Stimulated activated CD4-positive, alpha-beta T cell treated with anti-CD3 and anti-CD28 coated beads, Interleukin-1b, Interleukin-23, amount 100 ng/mL, for 48 hours (primary cell): ENCODE results near the gene PSME1.

Experiments used
- DNase-seq: peaks from one replicate; pipeline ENCODE4 v3.0.0-alpha.2; 2020

PSME1 gene

DNA sequence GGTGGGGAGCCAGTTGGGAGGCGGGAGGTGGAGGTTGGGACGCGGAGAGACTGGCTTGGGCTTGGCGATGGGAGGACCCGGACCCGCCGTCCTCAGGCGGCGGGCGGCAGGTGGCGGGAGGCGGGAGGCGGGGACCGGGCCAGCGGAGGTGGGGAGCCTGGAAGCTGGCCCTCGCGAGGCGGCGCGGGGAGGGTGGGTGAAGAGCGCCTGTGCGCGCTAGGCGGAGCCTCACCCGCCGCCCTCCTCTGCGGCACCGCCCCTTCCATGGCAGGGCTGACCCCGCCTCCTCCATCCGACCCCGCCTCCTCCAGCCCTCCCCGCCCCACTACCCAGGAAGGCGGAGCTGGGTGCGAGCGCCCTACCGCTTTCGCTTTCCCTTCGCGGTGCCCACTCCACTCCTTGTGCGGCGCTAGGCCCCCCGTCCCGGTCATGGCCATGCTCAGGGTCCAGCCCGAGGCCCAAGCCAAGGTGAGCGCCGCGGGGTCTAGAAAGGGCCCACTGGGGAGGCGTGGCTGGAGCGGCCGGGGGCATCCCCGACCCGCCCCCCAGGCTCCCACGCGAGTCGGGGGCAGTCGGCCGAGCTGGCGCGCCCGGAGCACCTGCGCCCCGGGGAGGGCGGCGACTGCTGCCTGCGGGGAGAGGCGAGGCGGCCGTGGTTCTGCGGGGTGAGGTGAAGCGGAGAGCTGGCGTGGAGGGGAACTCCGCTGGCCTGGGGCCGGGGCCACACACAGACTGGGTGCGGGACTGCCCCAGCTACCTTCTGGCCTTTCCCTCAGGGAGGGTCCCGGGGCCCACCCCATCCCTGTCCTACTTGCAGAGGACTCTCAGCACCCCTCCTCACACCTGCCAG, at the start of gene PSME1:
Gene PSME1, plus strand, starts transcription at position 361 of the 850 bp plus-strand sequence. Its CDS starts 69 bp downstream, at position 430.
- DNase-seq: peak; percentile 94

GRCh38 chr14:24087004-24087403, 49.0 kb upstream of the PSME1 start:
- no peak for DNase-seq

DNA sequence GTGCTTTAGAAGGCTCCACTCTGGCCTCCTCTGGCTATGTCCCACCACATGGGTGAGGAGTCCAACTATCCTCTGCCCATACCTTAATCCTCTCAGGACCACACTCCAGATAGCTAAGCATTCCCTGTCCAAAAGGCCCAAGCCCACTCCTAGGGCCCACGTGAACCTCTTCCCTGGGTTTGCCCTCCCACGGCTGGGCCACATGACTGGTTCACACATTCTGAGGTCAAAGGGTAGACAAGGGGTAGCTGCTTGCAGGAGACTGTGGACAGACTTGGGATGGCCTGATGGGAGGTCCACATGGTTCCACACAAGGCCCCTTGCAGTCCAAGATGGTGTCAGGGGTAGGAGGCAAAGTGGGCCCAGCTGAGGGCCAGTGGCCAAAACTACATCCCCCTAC, 47.9 kb upstream of the PSME1 start:
- no peak for DNase-seq

DNA sequence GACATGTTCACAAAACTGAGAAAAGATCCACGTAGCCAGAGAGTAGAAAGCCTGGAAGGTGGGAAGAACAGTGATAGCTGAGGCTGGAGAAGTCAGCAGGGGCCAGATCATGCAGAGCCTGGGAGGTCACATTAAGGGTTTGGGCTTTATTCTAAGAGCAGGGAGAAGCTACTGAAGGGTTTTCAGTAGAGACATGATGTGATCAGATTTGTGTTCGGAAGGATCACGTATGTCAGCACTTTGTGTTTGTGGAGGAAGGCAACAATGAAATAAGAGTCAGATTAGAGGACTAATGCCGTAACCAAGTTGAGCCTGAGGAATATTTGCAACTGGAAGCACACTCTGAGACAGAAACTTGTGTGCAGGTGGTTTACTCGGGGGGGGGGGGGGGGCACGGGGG, 46.1 kb upstream of the PSME1 start:
- no peak for DNase-seq

GRCh38 chr14:24092110-24092504, 43.9 kb upstream of the PSME1 start:
- DNase-seq: no peak

DNA sequence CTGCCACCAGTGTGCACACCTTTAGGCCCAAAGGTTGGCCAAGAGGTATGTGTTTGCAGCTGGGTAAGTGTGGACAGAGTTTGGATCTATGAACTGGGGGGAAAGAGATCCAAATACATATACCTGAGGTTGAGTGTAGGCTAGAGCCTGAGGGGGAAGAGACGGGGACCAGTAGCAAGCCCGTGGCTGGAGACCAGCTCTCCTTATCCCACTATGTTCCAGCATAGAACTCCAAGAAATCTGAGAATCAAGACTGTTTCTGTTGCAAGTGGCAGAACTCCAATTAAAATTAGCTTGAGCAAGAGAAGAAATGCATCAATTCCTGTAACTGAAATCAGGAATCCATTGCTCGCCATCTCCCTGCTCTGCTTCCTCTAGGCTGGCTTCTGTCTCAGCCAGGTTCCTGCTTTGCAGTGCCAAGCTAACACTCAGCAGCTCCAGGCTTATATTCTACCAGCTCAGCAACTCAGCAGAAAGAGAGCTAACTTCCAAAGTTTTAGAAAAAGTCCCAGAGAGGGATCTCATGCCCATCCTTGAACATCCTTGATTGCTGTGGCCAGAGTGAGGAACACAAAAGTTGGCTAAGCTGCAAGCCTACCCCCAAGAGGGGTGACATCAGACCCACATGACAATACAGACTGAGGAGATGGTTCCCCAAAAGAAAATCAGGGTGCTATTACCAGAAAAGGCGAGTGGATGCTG, 43.3 kb upstream of the PSME1 start:
- no peak for DNase-seq

DNA sequence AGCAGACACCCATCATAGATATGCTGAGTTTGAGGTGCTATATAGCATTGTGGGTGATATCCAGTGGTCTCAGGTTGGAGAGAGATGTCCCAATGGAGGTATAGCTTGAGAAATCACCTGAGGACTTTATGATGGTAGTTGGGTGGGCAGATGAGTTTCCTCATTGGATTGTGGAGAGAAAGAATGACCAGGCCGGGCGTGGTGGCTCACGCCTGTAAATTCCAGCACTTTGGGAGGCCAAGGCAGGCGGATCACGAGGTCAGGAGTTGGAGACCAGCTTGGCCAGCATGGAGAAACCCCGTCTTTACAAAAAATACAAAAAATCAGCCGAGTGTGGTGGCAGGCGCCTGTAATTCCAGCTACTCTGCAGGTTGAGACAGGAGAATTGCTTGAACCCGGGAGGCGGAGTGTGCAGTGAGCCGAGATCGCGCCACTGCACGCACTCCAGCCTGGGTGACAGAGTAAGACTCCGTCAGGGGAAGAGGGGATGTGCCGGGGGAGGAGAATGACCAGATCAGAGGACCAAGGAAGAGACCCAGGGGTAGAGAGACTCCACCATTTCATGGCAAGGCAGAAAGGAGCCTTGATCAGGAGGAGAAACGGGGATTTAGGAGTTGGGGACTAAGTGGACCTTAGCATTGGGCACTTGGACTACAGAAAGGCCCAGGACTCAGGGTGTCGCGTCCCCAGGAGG, 42.6 kb upstream of the PSME1 start:
- no peak for DNase-seq

DNA sequence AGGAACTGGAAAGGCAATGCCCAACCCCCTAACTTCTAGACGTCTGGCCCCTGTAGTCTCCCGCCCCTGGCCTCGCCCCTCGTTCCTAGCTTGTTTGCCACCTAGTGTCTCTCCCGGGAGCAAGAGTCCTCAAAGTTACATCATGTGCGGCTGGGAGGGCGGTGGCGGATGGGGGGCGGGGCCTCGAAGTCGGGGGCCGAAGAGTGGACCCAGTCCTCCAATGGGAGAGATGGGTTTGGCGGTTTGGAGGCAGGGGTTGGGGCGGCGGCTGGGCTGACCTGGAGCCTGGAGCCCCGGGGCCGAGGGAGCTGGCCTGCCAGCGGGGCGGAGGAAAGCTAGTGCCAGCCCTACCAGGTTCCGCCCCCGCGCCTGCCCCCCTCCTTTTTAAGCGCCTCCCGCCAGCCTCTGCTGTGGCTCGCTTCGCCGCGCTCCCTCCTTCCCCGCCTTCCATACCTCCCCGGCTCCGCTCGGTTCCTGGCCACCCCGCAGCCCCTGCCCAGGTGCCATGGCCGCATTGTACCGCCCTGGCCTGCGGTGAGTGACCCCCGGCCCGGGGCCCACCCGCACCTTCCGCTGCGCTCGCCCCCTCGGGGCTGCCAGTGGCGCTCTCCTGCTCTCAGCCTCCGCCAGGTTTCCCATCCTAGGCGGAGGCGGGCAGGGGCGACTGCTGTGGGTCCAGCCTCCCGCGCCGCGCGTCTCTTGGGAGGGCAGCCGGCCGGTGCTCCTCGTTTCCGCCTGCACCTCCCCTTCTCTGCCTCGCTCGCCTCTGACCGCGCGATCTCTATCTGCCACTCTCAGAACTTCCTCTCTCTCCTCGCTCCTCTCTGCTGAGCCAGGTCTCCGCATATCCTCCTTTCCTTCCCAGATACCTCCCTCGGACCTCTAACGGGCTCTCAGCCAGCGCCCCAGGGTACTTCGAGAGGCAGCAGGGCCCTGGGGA, 41.8 kb upstream of the PSME1 start, which contains the start of gene PCK2:
Gene PCK2, plus strand, starts transcription at position 411 of the 940 bp plus-strand sequence. Its CDS starts 95 bp downstream, at position 506.
- DNase-seq: peak; percentile 92

GRCh38 chr14:24094841-24095270, 41.1 kb upstream of the PSME1 start:
- no peak for DNase-seq

DNA sequence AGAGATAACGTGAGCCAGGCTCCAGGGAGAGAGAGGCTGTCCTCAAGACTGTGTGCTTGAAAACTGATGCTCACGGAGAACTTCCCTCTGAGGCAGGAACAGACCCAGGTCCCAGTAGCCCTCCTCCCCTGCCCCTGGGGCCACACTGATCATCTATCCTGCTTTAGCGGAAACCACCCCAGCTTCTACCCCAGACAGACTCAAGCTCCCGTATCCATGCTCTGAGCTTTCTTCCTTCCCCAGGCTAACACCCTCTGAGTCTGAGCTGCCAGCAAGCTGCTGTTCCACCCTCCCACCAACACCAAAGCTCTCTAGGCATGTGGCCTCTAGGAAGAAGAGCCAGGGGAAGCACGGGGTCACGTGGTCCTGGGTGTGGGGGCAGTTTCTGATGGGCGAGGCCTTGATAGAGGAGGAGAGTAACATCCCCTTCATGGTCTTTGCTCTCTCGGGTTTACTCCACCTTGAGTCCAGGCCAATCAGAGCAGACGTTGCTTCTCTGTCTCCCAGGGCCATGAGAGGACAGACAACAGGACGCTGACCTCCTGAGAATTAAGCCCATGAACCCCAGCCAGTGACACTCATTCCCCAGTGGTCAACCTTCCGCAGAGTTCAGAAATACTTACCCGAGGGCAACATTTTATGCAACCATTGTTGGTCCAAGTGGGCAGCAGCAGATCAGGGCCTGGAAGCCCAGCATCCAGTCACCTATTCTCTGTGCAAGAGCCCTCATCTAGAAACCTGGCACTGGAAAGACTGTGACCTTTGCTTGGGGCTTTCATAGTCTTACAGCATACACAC, 40.5 kb upstream of the PSME1 start:
- DNase-seq: peak; percentile 72

GRCh38 chr14:24096545-24097181, 39.3 kb upstream of the PSME1 start:
- no peak for DNase-seq

GRCh38 chr14:24098229-24098926, 37.6 kb upstream of the PSME1 start:
- DNase-seq: no peak

DNA sequence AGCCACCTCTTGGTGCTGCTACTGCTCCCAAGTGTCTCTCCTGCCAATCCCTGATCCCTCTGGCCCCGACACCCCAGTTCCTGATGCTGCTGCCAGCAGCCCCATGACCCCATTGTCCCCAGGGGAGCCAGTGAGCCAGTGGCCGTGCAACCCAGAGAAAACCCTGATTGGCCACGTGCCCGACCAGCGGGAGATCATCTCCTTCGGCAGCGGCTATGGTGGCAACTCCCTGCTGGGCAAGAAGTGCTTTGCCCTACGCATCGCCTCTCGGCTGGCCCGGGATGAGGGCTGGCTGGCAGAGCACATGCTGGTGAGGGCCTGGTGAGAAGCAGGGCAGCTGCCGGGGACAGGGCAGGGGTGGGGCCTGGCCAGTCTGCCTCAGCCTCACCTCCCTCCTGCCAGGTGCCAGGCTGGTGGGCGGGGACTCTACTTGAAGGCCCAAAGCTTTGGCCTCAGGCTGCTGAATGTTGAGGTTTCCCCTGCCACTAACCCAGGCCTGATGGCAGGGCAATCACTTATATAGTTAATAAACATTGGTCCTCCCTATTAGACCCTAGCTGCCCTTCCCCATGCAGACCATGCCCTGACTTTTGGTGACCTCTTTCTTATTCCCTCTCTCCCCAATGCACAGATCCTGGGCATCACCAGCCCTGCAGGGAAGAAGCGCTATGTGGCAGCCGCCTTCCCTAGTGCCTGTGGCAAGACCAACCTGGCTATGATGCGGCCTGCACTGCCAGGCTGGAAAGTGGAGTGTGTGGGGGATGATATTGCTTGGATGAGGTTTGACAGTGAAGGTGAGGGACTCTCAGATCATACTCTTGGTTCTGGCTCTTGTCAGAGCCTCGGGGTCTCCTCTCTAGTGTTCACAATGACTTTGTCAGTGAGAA, 36.8 kb upstream of the PSME1 start:
- DNase-seq: no peak

DNA sequence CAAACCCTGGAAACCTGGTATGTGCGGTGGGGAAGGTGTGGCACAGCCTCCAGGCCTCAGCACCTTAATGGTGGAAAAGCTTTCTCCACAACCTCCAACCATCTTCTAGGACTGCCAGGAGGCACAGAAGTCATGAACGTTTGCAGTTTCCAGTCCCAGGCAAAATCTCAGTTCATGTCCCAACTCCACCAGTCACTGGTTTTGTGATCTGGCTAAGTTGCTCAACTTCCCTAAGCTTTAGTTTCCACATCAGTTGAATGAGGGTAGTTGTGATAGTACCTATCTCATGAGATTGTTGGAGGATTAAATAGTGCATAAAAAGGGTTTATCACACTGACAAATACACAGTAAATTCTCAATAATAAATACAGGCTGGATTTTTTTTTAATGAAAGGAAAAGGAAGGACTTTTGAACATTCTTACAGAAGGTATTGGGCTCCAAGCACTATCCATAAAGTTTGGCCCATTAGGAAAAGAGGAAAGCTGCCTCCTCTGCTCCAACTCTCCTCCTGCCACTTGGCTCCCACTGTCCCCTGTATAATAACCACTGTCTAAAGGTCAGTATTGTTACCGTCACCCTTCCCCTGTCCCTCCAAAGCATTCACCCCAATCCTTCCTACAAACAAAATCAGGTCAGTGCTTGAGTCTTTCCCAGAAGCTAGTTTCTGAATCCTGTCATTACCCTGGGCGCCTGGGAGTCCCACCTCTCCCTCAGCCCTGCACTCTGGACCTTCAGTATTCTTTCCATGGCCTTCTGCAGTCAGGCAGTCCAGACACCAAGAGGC, 35.6 kb upstream of the PSME1 start:
- no peak for DNase-seq

- no peak for DNase-seq
Measured at GRCh38 chr14:24100982-24101494, 35.0 kb upstream of the PSME1 start.

- DNase-seq: no peak
Measured at GRCh38 chr14:24102357-24103048, 33.5 kb upstream of the PSME1 start.

DNA sequence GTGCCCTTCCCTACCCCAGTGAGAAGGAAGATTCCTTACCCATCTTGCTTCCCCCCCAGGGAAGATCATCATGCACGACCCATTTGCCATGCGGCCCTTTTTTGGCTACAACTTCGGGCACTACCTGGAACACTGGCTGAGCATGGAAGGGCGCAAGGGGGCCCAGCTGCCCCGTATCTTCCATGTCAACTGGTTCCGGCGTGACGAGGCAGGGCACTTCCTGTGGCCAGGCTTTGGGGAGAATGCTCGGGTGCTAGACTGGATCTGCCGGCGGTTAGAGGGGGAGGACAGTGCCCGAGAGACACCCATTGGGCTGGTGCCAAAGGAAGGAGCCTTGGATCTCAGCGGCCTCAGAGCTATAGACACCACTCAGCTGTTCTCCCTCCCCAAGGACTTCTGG, 32.5 kb upstream of the PSME1 start:
- no peak for DNase-seq
